ENCODE results near the gene LMOD3. TPM values are rescaled to one million over a fixed set of nuclear protein-coding genes. Genes with fewer than 3 reads are reported as not detected.

LMOD3 gene
- total RNA-seq, 2 experiments from 2014 or later = not detected

GRCh38 chr3:69087030-69087791 lies 35.2 kb downstream of the LMOD3 start:
- POLR2A ChIA-PET = interaction anchor here (1.2 to 18.0 kb wide), 5 partner anchors 5 to 36 kb away, joined by 4 to 305 read pairs (median 145); partner anchors contain the start of gene TMF1
- Mint-ChIP-seq H3K4me1 (peaks cover 66% of the 10 kb centered on the region), H3K4me3 (peak overlapping the region; percentile 91), H3K36me3 (ENCODE audit: low read depth) (peaks cover 58% of the 10 kb centered on the region), H3K27ac (peak overlapping the region; percentile 74), H3K27me3 (no peaks in the 10 kb centered on the region), H3K9me3 (no peaks in the 10 kb centered on the region)
- CTCF ChIA-PET = interaction anchor here (1.4 to 3.4 kb wide), 4 partner anchors 7 to 35 kb away, joined by 4 to 17 read pairs (median 16); partner anchors contain the start of gene TMF1
- no peak for DNase-seq

- Mint-ChIP-seq H3K27me3 (no peaks in the 10 kb centered on the region), H3K4me1 (peaks cover 66% of the 10 kb centered on the region), H3K36me3 (ENCODE audit: low read depth) (peaks cover 51% of the 10 kb centered on the region), H3K9me3 (no peaks in the 10 kb centered on the region), H3K27ac (peak overlapping the region; percentile 98), H3K4me3 (peak overlapping the region; percentile 91)
- DNase-seq = peak; percentile 70
- ChIA-PET POLR2A (interaction anchor here (0.8 to 18.0 kb wide), 12 partner anchors 6 to 126 kb away, joined by 3 to 305 read pairs (median 10); partner anchors contain the start of genes EOGT and TMF1), CTCF (interaction anchor here (0.7 to 3.4 kb wide), 6 partner anchors 9 to 137 kb away, joined by 3 to 17 read pairs (median 10); partner anchors contain the start of gene TMF1)
Observed at GRCh38 chr3:69085833-69086722, 36.3 kb downstream of the LMOD3 start.

DNA sequence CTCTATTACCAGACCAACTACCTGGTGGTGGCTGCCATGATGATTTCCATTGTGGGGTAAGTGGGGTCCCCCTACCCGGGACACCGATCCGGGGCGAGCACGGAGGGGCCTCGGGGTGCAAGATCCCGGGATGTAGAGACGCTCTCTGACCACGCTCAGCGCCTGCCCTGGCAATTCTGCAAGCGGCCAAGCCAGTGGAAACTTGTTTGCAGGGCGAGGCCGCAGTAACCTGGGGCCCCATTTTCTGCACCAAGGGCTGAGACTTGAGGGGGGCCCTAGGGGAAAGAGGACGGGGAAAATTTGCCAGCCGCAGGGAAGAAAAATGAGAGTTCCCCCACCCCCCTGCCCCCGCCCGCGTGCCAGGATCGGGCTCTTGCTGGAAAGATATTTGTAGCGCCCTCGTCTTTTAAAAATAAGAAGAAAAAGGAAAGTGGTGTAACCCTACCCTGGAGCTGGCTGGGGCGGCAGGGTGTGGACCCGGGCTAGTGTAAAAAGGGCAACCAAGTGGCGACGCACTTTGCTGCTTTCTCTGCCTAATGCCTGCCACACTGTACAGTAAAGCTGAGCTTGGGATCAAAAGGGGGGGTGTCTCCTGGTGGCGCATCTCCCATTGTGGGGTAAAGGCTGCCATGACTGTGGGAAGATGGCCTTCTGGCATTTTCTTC lies 37.1 kb downstream of the LMOD3 start:
- peaks cover 67% of the 10 kb centered on the region for H3K4me1 Mint-ChIP-seq
- POLR2A ChIA-PET = interaction anchor here (0.8 to 18.0 kb wide), 15 partner anchors 7 to 1430 kb away, joined by 3 to 305 read pairs (median 5); partner anchors contain the start of genes EOGT and TMF1

DNA sequence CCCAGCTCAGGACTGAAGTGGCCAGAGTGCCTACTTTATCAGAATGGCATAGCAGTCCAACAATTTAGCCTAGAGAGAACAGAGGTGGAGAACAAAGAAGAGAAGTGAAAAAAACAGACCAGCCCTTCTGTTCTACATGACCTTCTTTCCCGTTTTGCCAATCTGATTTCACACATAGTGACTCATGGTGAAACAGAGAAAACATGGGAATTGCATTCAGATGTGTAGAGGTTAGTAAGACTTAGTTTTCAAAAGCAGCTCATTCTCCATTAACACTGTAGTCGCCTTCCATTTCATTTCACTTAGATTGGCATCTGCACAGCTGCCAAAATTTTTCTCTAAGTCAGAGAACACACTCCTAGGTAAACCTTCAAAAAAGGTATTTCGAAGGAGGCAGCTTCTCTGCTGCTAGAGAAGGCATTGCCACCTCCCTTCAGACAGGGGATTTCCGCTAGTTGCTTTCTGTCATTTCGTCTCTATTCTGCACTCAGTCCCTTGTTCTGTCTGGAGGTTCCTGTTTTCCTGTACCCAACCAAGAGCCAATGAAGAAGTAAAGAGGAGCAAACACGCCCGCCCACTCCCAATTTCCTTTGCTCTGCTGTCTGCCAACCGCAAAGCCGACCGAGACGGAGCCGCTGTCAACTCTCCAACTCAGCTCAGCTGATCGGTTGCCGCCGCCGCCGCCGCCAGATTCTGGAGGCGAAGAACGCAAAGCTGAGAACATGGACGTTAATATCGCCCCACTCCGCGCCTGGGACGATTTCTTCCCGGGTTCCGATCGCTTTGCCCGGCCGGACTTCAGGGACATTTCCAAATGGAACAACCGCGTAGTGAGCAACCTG lies 37.8 kb downstream of the LMOD3 start, which contains the start of gene ARL6IP5:
TSS of gene ARL6IP5 (plus strand) at position 612 of the 842 bp plus-strand sequence. CDS start at position 723, 111 bp downstream.
- H3K36me3 Mint-ChIP-seq (ENCODE audit: low read depth) = peaks cover 38% of the 10 kb centered on the region
- peaks cover 61% of the 10 kb centered on the region for H3K4me1 Mint-ChIP-seq

More for the DNA sequence above, 37.1 kb downstream of the LMOD3 start:
- peak; percentile 37 for DNase-seq
- Mint-ChIP-seq H3K9me3 (no peaks in the 10 kb centered on the region), H3K4me3 (peak overlapping the region; percentile 91), H3K27me3 (no peaks in the 10 kb centered on the region), H3K27ac (peak overlapping the region; percentile 98), H3K36me3 (ENCODE audit: low read depth) (peaks cover 45% of the 10 kb centered on the region)
- CTCF ChIA-PET = interaction anchor here (0.7 to 3.4 kb wide), 7 partner anchors 9 to 71 kb away, joined by 3 to 17 read pairs (median 8); partner anchors contain the start of genes EOGT and TMF1

DNA sequence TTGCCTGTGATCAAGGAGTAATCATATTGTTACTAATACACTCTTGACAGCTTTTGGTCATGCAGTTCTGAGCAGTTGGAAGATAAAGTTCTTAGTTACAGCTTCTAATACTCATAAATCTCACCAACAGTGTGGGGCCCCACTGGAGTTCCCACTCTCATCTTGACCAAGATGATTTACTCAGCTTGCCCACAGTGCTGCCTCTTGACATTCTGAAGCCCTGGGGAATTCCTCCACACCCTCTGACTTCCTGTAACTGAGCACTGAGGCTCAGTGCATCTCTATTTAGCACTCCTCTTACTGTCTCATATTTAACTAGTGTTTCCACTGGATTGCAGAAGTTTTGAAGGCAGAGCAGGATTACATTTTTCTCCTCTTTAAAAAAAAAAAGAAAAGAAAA lies 39.6 kb downstream of the LMOD3 start:
- ChIA-PET POLR2A (interaction anchor here (1.8 to 18.0 kb wide), 6 partner anchors 9 to 117 kb away, joined by 5 to 305 read pairs (median 84); partner anchors contain the start of genes EOGT and TMF1), CTCF (interaction anchor here (0.9 to 1.9 kb wide), 3 partner anchors 9 to 18 kb away, joined by 3 to 11 read pairs (median 4); no protein-coding TSS in a partner anchor)
- Mint-ChIP-seq H3K4me1 (peaks cover 61% of the 10 kb centered on the region), H3K27me3 (no peaks in the 10 kb centered on the region), H3K27ac (peak overlapping the region; percentile 98), H3K9me3 (no peaks in the 10 kb centered on the region), H3K4me3 (peak overlapping the region; percentile 30), H3K36me3 (ENCODE audit: low read depth) (peaks cover 30% of the 10 kb centered on the region)
- DNase-seq = peak; percentile 65

More for the DNA sequence above, 37.8 kb downstream of the LMOD3 start, which contains the start of gene ARL6IP5:
- peak; percentile 94 for DNase-seq
- Mint-ChIP-seq H3K4me3 (peak within 1 kb of the TSS; percentile 91), H3K9me3 (no peaks in the 10 kb centered on the region), H3K27ac (peak within 1 kb of the TSS; percentile 98), H3K27me3 (no peaks in the 10 kb centered on the region)
- ChIA-PET POLR2A (interaction anchor here (0.8 to 18.0 kb wide), 16 partner anchors 8 to 1429 kb away, joined by 3 to 305 read pairs (median 5); partner anchors contain the start of genes EOGT and TMF1), CTCF (interaction anchor here (0.7 to 3.4 kb wide), 8 partner anchors 10 to 222 kb away, joined by 3 to 17 read pairs (median 4); partner anchors contain the start of genes EOGT and TMF1)

GRCh38 chr3:69082361-69082760 lies 40.0 kb downstream of the LMOD3 start:
- no peaks in the 10 kb centered on the region for H3K9me3 Mint-ChIP-seq
- DNase-seq = no peak
- peak overlapping the region; percentile 30 for H3K4me3 Mint-ChIP-seq
- H3K27me3 Mint-ChIP-seq = no peaks in the 10 kb centered on the region
- peaks cover 30% of the 10 kb centered on the region for H3K36me3 Mint-ChIP-seq (ENCODE audit: low read depth)
- POLR2A ChIA-PET = interaction anchor here (1.0 to 18.0 kb wide), 7 partner anchors 10 to 118 kb away, joined by 3 to 305 read pairs (median 23); partner anchors contain the start of genes EOGT and TMF1
- H3K27ac Mint-ChIP-seq = peak overlapping the region; percentile 98
- peaks cover 63% of the 10 kb centered on the region for H3K4me1 Mint-ChIP-seq
- CTCF ChIA-PET = interaction anchor here (0.9 to 1.9 kb wide), 3 partner anchors 9 to 18 kb away, joined by 3 to 11 read pairs (median 4); no protein-coding TSS in a partner anchor

DNA sequence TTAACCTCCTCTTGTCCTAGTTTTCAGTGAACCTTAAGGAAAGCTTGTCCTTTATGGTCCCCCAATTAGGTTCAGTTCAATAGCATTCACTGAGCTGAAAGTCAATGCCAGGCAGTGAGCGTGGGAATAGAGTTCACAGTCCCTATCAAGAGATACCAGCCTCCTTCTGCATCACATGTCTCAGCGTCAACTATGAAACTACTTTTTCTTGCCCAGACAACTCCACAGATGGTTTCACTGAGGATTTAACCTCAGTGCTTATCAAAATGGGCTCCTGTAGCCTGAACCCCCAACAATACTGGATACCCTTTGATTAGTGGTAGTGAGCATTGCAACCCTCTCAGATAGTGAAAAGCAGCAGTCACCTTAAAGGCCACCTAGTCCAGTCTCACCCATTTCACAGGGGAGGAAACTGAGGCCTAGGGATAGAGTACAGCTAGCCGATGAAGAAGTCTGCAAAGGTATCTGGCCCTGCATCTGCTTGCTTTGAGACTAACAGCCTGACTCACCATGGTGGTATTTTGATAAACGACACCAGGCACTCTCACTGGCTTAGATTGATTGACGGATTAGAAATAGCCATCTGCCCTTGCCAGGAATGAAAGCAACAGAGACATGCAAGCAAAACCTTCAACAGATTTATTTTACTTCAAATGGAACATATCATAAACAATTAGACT lies 40.7 kb downstream of the LMOD3 start:
- peaks cover 30% of the 10 kb centered on the region for H3K36me3 Mint-ChIP-seq (ENCODE audit: low read depth)
- CTCF ChIA-PET = interaction anchor here (0.9 to 1.9 kb wide), 3 partner anchors 10 to 17 kb away, joined by 3 to 11 read pairs (median 4); no protein-coding TSS in a partner anchor
- peak overlapping the region; percentile 47 for H3K4me3 Mint-ChIP-seq
- H3K4me1 Mint-ChIP-seq = peaks cover 67% of the 10 kb centered on the region
- POLR2A ChIA-PET = interaction anchor here (1.0 to 18.0 kb wide), 8 partner anchors 10 to 125 kb away, joined by 3 to 305 read pairs (median 17); partner anchors contain the start of genes EOGT and TMF1
- H3K9me3 Mint-ChIP-seq = no peaks in the 10 kb centered on the region
- H3K27ac Mint-ChIP-seq = peak overlapping the region; percentile 98
- no peak for DNase-seq
- no peaks in the 10 kb centered on the region for H3K27me3 Mint-ChIP-seq

GRCh38 chr3:69080233-69080920 lies 42.0 kb downstream of the LMOD3 start, which contains the start of gene UBA3:
UBA3 (minus strand) TSS chr3:69080365; CDS start chr3:69080353, 12 bp downstream.
- ChIA-PET CTCF (interaction anchor here (0.6 to 2.2 kb wide), 2 partner anchors 23 to 29 kb away, joined by 3 to 7 read pairs; partner anchors contain the start of gene TMF1), POLR2A (interaction anchor here (0.6 to 18.0 kb wide), 9 partner anchors 12 to 126 kb away, joined by 3 to 305 read pairs (median 33); partner anchors contain the start of genes EOGT and TMF1)
- Mint-ChIP-seq H3K36me3 (ENCODE audit: low read depth) (peaks cover 26% of the 10 kb centered on the region), H3K4me1 (peaks cover 68% of the 10 kb centered on the region), H3K4me3 (peak within 1 kb of the TSS; percentile 90), H3K9me3 (no peaks in the 10 kb centered on the region), H3K27ac (peak within 1 kb of the TSS; percentile 98), H3K27me3 (no peaks in the 10 kb centered on the region)
- DNase-seq = peak; percentile 94

- Mint-ChIP-seq H3K27ac (peak overlapping the region; percentile 74), H3K4me1 (peaks cover 66% of the 10 kb centered on the region), H3K4me3 (peak overlapping the region; percentile 90), H3K27me3 (no peaks in the 10 kb centered on the region), H3K9me3 (no peaks in the 10 kb centered on the region), H3K36me3 (ENCODE audit: low read depth) (peaks cover 20% of the 10 kb centered on the region)
- ChIA-PET POLR2A (interaction anchor here (0.7 to 18.0 kb wide), 9 partner anchors 10 to 74 kb away, joined by 3 to 293 read pairs (median 7); partner anchors contain the start of genes EOGT and TMF1), CTCF (interaction anchor here (0.6 to 2.2 kb wide), 2 partner anchors 22 to 28 kb away, joined by 3 to 7 read pairs; partner anchors contain the start of gene TMF1)
- no peak for DNase-seq
Observed at GRCh38 chr3:69079269-69080159, 42.9 kb downstream of the LMOD3 start.

Measured in activated CD4-positive, alpha-beta memory T cell treated with anti-CD3 and anti-CD28 coated beads, Interleukin-2, amount 10 ng/mL, durations not matched to agents 7 days and 5 days (primary cell).